K562 (cell line): ENCODE data around the gene MPL. TPM values are rescaled to one million over a fixed set of nuclear protein-coding genes. Genes with fewer than 3 reads are reported as not detected.

Source experiments
- ATAC-seq: fragments of 200-7000 bp; cut with Tn5 transposase; 3 replicates; pipeline ENCODE4 v1.9.1; 2020; ENCODE audit warnings: moderate library complexity
- BruUV-seq: library from RNA; stranded (reverse); fragments of 400-500 nt; replicated peaks from 2 replicates; lab custom pipeline; 2021; lab: Mats Ljungman, UMichigan
- CTCF ChIA-PET: fragments of 300-600 bp; formaldehyde crosslinking; extraction: SDS; loops from one replicate; lab custom pipeline; 2021; ENCODE audit warnings: low intra/inter-chr PET ratio; lab: Yijun Ruan, JAX
- POLR2A ChIA-PET: fragments of 300-600, 350-650 bp; sonication (Branson Sonifier 250); formaldehyde crosslinking; extraction: SDS; loops from one replicate; lab custom pipeline; 2021; ENCODE audit warnings: antibody characterized with exemption, inconsistent platforms; lab: Yijun Ruan, JAX
- DNase-seq, 4 experiments: peaks; one replicate each; pipeline versions ENCODE4 v3.0.0 to v3.0.0-alpha.2; 2011 to 2018; ENCODE audit warnings: low spot score in 3 of 4, mixed read lengths in 3 of 4; ENCODE audit errors: extremely low read depth in 1 of 4
- FAIRE-seq: peaks from 2 replicates; lab custom pipeline; 2011; peaks lifted over from hg19 to GRCh38; lab: Jason Lieb, UNC
- H2AFZ ChIP-seq: 2 replicates; pipeline ENCODE4 v1.6.0; 2011; ENCODE audit warnings: low read depth, low read length, control low read depth, inconsistent platforms
- H3K27ac ChIP-seq: fragments of 200-600 bp; 3 replicates; pipeline ENCODE4 v1.8.0; 2011; ENCODE audit warnings: low read depth, mild to moderate bottlenecking, control low read depth, inconsistent platforms, low read length, moderate library complexity, mixed read lengths; ENCODE audit errors: extremely low read depth
- H3K27me3 ChIP-seq, 2 experiments: fragments of 300-600 bp in 1 of 2; 2 replicates in 1 of 2; 3 replicates in 1 of 2; pipeline versions ENCODE4 v1.6.0 to v1.8.0; 2011; ENCODE audit warnings: inconsistent platforms in 2 of 2, low read length in 2 of 2, mild to moderate bottlenecking in 1 of 2, mixed read lengths in 1 of 2, moderate library complexity in 1 of 2; ENCODE audit not compliant: control insufficient read depth in 2 of 2, insufficient read depth in 2 of 2
- H3K36me3 ChIP-seq: fragments of 300-600 bp; 3 replicates; pipeline ENCODE4 v1.8.0; 2011; ENCODE audit warnings: mild to moderate bottlenecking, low read length, inconsistent platforms; ENCODE audit not compliant: control insufficient read depth, insufficient read depth
- H3K4me1 ChIP-seq, 2 experiments: fragments of 200-600 bp in 1 of 2; replicated peaks in 1 of 2; 2 replicates in 1 of 2; 3 replicates in 1 of 2; pipeline versions ENCODE4 v1.5.1 to v1.8.0; 2011; ENCODE audit warnings: inconsistent platforms in 2 of 2, low read length in 2 of 2, mild to moderate bottlenecking in 1 of 2, mixed read lengths in 1 of 2, moderate library complexity in 1 of 2; ENCODE audit not compliant: control insufficient read depth in 2 of 2, insufficient read depth in 2 of 2
- H3K4me2 ChIP-seq: 2 replicates; pipeline ENCODE4 v1.6.1; 2011; ENCODE audit warnings: low read length, control low read depth, inconsistent platforms, mixed read lengths; ENCODE audit not compliant: insufficient read depth
- H3K4me3 ChIP-seq: fragments of 200-600 bp; sonication (generic), shearing (Covaris generic); 2 replicates; pipeline ENCODE4 v1.5.1; 2016; ENCODE audit warnings: control low read depth, inconsistent platforms
- H3K79me2 ChIP-seq: fragments of 200-600 bp; 3 replicates; pipeline ENCODE4 v1.8.0; 2011; ENCODE audit warnings: low read length, inconsistent platforms; ENCODE audit not compliant: control insufficient read depth, insufficient read depth
- H3K9ac ChIP-seq, 2 experiments: 2 replicates each; pipeline versions ENCODE4 v1.6.0 to v1.6.1; 2011; ENCODE audit warnings: low read depth in 2 of 2, low read length in 2 of 2, control low read depth in 1 of 2, inconsistent platforms in 1 of 2, mild to moderate bottlenecking in 1 of 2, mixed read lengths in 1 of 2; ENCODE audit not compliant: insufficient read depth in 1 of 2
- H3K9me1 ChIP-seq: one replicate; pipeline ENCODE4 v1.6.0; 2011; ENCODE audit warnings: inconsistent platforms, mild to moderate bottlenecking, low read length, moderate library complexity; ENCODE audit not compliant: control insufficient read depth, insufficient read depth
- H3K9me3 ChIP-seq: replicated peaks from 2 replicates; pipeline ENCODE4 v1.5.1; 2011; ENCODE audit warnings: low read depth, low read length, inconsistent platforms; ENCODE audit not compliant: control insufficient read depth, insufficient read depth
- H4K20me1 ChIP-seq: replicated peaks from 2 replicates; pipeline ENCODE4 v1.6.1; 2011; ENCODE audit warnings: low read length, inconsistent platforms, mixed read lengths; ENCODE audit not compliant: control insufficient read depth, insufficient read depth
- ARID1B ChIP-seq: fragments of 450-650 bp; IDR thresholded peaks from 2 replicates; pipeline ENCODE4 v1.6.1; 2016; ENCODE audit warnings: antibody characterized with exemption, mild to moderate bottlenecking, inconsistent platforms
- ATF2 ChIP-seq: sonication (generic); formaldehyde crosslinking; IDR thresholded peaks from 2 replicates; pipeline ENCODE4 v1.8.1; 2022; ENCODE audit warnings: missing genetic modification reagents
- FOSL1 ChIP-seq: fragments of 200-800 bp; sonication (Bioruptor generic); conservative IDR thresholded peaks from 2 replicates; pipeline ENCODE4 v1.6.1; 2016; ENCODE audit warnings: missing genetic modification characterization, missing compliant biosample characterization
- GATAD2B ChIP-seq: fragments of 450-650 bp; IDR thresholded peaks from 2 replicates; pipeline ENCODE4 v1.6.1; 2017; ENCODE audit warnings: mild to moderate bottlenecking, borderline replicate concordance
- MLLT1 ChIP-seq, 2 experiments: fragments of 450-650 bp; IDR thresholded peaks; 2 replicates each; pipeline ENCODE4 v1.6.1; 2016
- SMARCC2 ChIP-seq: fragments of 450-650 bp; IDR thresholded peaks from 2 replicates; pipeline ENCODE4 v1.6.1; 2017; ENCODE audit warnings: antibody characterized with exemption, moderate library complexity, mild to moderate bottlenecking, low read depth
- SNRNP70 ChIP-seq: fragments of 200-400 bp; formaldehyde crosslinking; optimal IDR thresholded peaks from 2 replicates; pipeline ENCODE3; 2017; ENCODE audit warnings: low read depth, low read length
- STAT5B ChIP-seq: fragments of 250-450 bp; sonication (Bioruptor Pico); IDR thresholded peaks from 2 replicates; pipeline ENCODE4 v1.8.0; 2021; ENCODE audit warnings: mild to moderate bottlenecking, inconsistent platforms
- ZBTB11 ChIP-seq, 3 experiments: fragments of 200-800 bp in 1 of 3; fragments of 250-450 bp in 1 of 3; fragments of 450-650 bp in 1 of 3; sonication (Bioruptor Pico) in 1 of 3; sonication (Bioruptor generic) in 1 of 3; formaldehyde crosslinking in 1 of 3; IDR thresholded peaks; 2 replicates each; pipeline versions ENCODE4 v1.6.1 to v1.8.0; 2016 to 2022; ENCODE audit warnings: mild to moderate bottlenecking in 2 of 3, missing genetic modification characterization in 2 of 3, missing compliant biosample characterization in 1 of 3, moderate library complexity in 1 of 3
- ZBTB33 ChIP-seq: sonication (generic); formaldehyde crosslinking; IDR thresholded peaks from 2 replicates; pipeline ENCODE4 v1.8.1; 2023; ENCODE audit warnings: mild to moderate bottlenecking, missing genetic modification reagents
- ZC3H4 ChIP-seq: sonication (generic); formaldehyde crosslinking; IDR thresholded peaks from 2 replicates; pipeline ENCODE4 v1.9.0; 2021; ENCODE audit warnings: missing genetic modification reagents, borderline replicate concordance
- WGBS: fragments of 100-300 bp; shearing (Covaris generic); methylation state at CpG from one replicate; pipeline ENCODE4 v1.1.6; 2016; ENCODE audit warnings: low coverage, mixed read lengths; ENCODE audit not compliant: insufficient coverage; ENCODE audit errors: missing lambda C conversion rate; 5-methylcytosine and 5-hydroxymethylcytosine counted together
- in situ Hi-C: fragments of 300-500 bp; cut with MboI; formaldehyde crosslinking; loops from 4 replicates; pipeline ENCODE4 v1.15.0; 2018; ENCODE audit warnings: inconsistent platforms, mixed read lengths
- intact Hi-C: fragments of 100-400 bp; cut with micrococcal nuclease; formaldehyde crosslinking; loops from 2 replicates; pipeline ENCODE4 v1.14.2; 2022
- polyA plus RNA-seq, 8 experiments: library from polyadenylated mRNA; depleted of rRNA in 4 of 8; stranded (reverse) in 5 of 8; unstranded in 3 of 8; fragments of >200 nt; fragmentation: Nextera tagmentation in 2 of 8; fragmentation: Illumina TruSeq in 1 of 8; extraction: Ambion mirVana in 2 of 8; extraction: Trizol in 1 of 8; gene quantifications; 2 replicates each; pipeline versions ENCODE4 v1.2.1 to v1.2.3, GENCODE V29; 2011 to 2014; ENCODE audit warnings: inconsistent platforms in 1 of 8, missing spikeins in 1 of 8
- total RNA-seq, 7 experiments: library from RNA; depleted of rRNA in 6 of 7; stranded (reverse); fragments of >200 nt in 6 of 7; fragmentation: Illumina TruSeq in 2 of 7; extraction: Trizol in 2 of 7; gene quantifications; 2 replicates each; pipeline versions ENCODE4 v1.2.1 to v1.2.3, GENCODE V29; 2011 to 2021; ENCODE audit warnings: low replicate concordance in 1 of 7
- TF ChIP-seq, protein P1 (sequence below): fragments of 450-650 bp; formaldehyde crosslinking; IDR thresholded peaks from 2 replicates; pipeline ENCODE4 v1.4.0; 2020; ENCODE audit warnings: mild to moderate bottlenecking, moderate library complexity

MPL gene
- total and polyA plus RNA-seq, 9 of the 15 experiments (the other 6 are each of a cell fraction or from before 2014, with no cell fraction given) = not detected

- in situ Hi-C loops (no loop called here), intact Hi-C loops (no loop called here)
- WGBS = 63% methylated on average over 1 of the region's 1 CpG
- Histone ChIP-seq H3K36me3 (no peaks in the 10 kb centered on the region), H3K4me2 (no peak overlapping the region), H3K9ac (no peak overlapping the region), H3K4me3 (no peak overlapping the region), H3K9me3 (peaks cover 13% of the 10 kb centered on the region), H3K27ac (no peak overlapping the region), H2AFZ (no peak overlapping the region), H4K20me1 (no peaks in the 10 kb centered on the region), H3K27me3 (no peaks in the 10 kb centered on the region), H3K9me1 (no peaks in the 10 kb centered on the region), H3K4me1 (peaks cover 3 to 10% of the 10 kb centered on the region in 2 experiments), H3K79me2 (no peaks in the 10 kb centered on the region)
- no peak for DNase-seq
- no peak for FAIRE-seq
- no TSS peak for BruUV-seq
- ATAC-seq = no peak
- CTCF ChIA-PET = interaction anchor here (0.7 kb wide), 1 partner anchor 837 kb away, joined by 3 read pairs; no protein-coding TSS in a partner anchor
- POLR2A ChIA-PET = no interaction called here
- TF ChIP-seq ATF2 (CRISPR knock-in tag) = no peak
- TF ChIP-seq ZBTB11 (CRISPR knock-in tag; IDR thresholded peaks at IDR 0.05) = no peak
- TF ChIP-seq ZC3H4 (CRISPR knock-in tag) = no peak
- no peak for TF ChIP-seq ZBTB33 (CRISPR knock-in tag)
- no peak for TF ChIP-seq STAT5B (CRISPR knock-in tag)
- 0 out of 2 replicates have a peak, but pooled peaks have one; percentile 36 for TF ChIP-seq ARID1B
- no peak for TF ChIP-seq SNRNP70
- TF ChIP-seq GATAD2B = no peak
- peak; percentile 75 for TF ChIP-seq FOSL1 (tag)
- no peak for TF ChIP-seq SMARCC2
- TF ChIP-seq MLLT1 (IDR thresholded peaks at IDR 0.05) = no peak
- TF ChIP-seq, protein P1, sequence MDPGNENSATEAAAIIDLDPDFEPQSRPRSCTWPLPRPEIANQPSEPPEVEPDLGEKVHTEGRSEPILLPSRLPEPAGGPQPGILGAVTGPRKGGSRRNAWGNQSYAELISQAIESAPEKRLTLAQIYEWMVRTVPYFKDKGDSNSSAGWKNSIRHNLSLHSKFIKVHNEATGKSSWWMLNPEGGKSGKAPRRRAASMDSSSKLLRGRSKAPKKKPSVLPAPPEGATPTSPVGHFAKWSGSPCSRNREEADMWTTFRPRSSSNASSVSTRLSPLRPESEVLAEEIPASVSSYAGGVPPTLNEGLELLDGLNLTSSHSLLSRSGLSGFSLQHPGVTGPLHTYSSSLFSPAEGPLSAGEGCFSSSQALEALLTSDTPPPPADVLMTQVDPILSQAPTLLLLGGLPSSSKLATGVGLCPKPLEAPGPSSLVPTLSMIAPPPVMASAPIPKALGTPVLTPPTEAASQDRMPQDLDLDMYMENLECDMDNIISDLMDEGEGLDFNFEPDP = no peak
Observed at GRCh38 chr1:43324810-43325209, 12.8 kb upstream of the MPL start.
